Measurements from ENCODE around the gene SAPCD2. TPM values are rescaled to one million over a fixed set of nuclear protein-coding genes. Genes with fewer than 3 reads are reported as not detected.

The SAPCD2 gene
- polyA plus RNA-seq, 3 donors = 0.03 to 3.1 (median 1.7) TPM

DNA sequence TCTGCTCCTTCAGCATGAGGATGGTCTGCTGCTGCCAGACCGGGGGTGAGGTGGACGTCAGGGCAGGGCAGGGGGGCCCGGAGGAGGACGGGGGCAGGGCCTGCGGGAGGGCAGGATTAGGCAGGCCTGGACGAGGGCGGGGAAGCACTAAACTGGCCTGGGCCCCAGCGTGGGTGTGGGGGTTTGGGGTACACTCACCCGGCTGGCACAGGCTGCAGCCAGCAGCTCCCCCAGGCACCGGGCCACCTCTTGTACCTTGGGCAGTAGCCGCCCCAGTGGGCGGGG, 5.5 kb downstream of the SAPCD2 start:
- H3K9me3 ChIP-seq (replicated peaks in 1 of 2; ENCODE audit: control insufficient read depth in 1 of 2, insufficient read depth in 1 of 2, low read length in 2 of 2) = no peaks in the 10 kb centered on the region
- DNase-seq = no peak
- H3K9me3 Mint-ChIP-seq = no peaks in the 10 kb centered on the region
- no peak overlapping the region for H3K4me3 ChIP-seq (replicated peaks in 1 of 3; ENCODE audit: low read depth in 2 of 3, low read length in 3 of 3)
- peaks cover 0 to 5% of the 10 kb centered on the region in 2 donors for H3K27me3 ChIP-seq (ENCODE audit: control insufficient read depth in 2 of 2, insufficient read depth in 2 of 2, low read length in 2 of 2)
- no peaks in the 10 kb centered on the region for H4K20me1 ChIP-seq (ENCODE audit: insufficient read depth, low read length)
- no peak overlapping the region for H3K4me3 Mint-ChIP-seq
- H3K4me1 Mint-ChIP-seq = peaks cover 20% of the 10 kb centered on the region
- no peak overlapping the region for H3K27ac ChIP-seq (ENCODE audit: low read depth in 1 of 2, low read length in 2 of 2)
- peaks cover 6% of the 10 kb centered on the region for H3K79me2 ChIP-seq (ENCODE audit: insufficient read depth, low read length)
- peaks cover 23 to 24% of the 10 kb centered on the region in 2 donors for H3K4me1 ChIP-seq (ENCODE audit: control insufficient read depth in 1 of 2, insufficient read depth in 2 of 2, low read length in 2 of 2)
- no peak overlapping the region for H3K9ac ChIP-seq (ENCODE audit: insufficient read depth, low read length, poor library complexity, severe bottlenecking)
- intact Hi-C loops (cut with micrococcal nuclease) = loop anchor here (5.0 to 10.0 kb wide), 2 partner anchors 33 to 280 kb away; partner anchors contain the start of gene FUT7 (in 1 of the 2)
- no peak overlapping the region for H3K27ac Mint-ChIP-seq
- H2AFZ ChIP-seq (ENCODE audit: insufficient read depth, low read depth, low read length, poor library complexity, severe bottlenecking) = no peak overlapping the region
- H3K36me3 Mint-ChIP-seq = peaks cover 6 to 18% of the 10 kb centered on the region in 2 donors
- peaks cover 0 to 5% of the 10 kb centered on the region in 2 donors for H3K36me3 ChIP-seq (replicated peaks in 1 of 2; ENCODE audit: control insufficient read depth in 1 of 2, insufficient read depth in 2 of 2, low read length in 2 of 2)
- WGBS (ENCODE audit: insufficient coverage) = 96% methylated on average over 12 of the region's 12 CpGs
- H3K4me2 ChIP-seq (replicated peaks; ENCODE audit: extremely low read depth, low read length, poor library complexity, severe bottlenecking) = no peak overlapping the region
- peaks cover 13 to 22% (median 14%) of the 10 kb centered on the region in 3 donors for H3K27me3 Mint-ChIP-seq (ENCODE audit: low read depth in 3 of 3)
- TF ChIP-seq, protein P1, sequence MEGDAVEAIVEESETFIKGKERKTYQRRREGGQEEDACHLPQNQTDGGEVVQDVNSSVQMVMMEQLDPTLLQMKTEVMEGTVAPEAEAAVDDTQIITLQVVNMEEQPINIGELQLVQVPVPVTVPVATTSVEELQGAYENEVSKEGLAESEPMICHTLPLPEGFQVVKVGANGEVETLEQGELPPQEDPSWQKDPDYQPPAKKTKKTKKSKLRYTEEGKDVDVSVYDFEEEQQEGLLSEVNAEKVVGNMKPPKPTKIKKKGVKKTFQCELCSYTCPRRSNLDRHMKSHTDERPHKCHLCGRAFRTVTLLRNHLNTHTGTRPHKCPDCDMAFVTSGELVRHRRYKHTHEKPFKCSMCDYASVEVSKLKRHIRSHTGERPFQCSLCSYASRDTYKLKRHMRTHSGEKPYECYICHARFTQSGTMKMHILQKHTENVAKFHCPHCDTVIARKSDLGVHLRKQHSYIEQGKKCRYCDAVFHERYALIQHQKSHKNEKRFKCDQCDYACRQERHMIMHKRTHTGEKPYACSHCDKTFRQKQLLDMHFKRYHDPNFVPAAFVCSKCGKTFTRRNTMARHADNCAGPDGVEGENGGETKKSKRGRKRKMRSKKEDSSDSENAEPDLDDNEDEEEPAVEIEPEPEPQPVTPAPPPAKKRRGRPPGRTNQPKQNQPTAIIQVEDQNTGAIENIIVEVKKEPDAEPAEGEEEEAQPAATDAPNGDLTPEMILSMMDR (IDR thresholded peaks at IDR 0.05) = no peak

DNA sequence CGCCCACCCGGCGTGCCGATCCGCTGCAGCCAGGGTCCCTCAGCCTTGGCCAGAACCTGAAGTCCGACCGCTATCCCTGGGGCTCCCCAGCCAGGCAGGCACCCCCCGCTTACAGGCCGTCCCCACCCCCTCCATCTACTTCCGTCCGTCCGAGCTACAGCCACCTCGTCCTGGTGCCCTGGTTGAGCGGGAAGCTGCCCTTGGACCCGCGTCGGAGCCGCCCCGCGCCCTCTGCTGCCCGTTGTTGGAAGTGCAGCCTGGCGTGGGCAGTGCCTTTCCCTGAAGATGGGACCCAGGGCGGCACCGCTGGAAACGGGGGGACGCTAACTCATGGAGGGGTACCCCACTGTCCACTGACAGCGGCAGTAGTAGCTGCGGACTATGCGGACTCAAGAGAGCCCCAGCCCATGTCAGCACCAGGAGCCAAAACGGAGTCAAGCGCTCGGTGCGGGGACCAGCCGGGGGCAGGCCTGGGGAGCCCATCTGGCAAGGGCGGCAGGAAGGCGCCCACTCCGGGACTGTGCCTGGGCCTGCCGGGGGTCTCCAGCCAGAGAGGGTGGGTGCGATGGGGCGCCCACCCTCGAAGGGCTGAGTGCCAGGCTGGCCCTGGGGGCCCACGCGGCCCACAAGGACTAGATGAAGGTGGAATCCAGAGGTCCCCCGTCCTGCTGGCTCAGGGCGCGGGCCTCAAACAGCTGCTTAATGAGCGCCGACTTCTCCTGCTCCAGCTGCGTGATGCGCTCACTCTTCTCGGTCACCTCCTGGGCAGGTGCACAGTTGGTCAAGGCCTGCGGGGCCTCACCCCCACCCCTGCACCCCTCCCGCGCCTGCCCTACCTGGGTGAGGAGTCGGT, 6.1 kb downstream of the SAPCD2 start:
- no peak overlapping the region for H3K4me2 ChIP-seq (replicated peaks; ENCODE audit: extremely low read depth, low read length, poor library complexity, severe bottlenecking)
- TF ChIP-seq, protein P1 (IDR thresholded peaks at IDR 0.05) = peak; percentile 98
- WGBS (ENCODE audit: insufficient coverage) = 57% methylated on average over 54 of the region's 55 CpGs
- Mint-ChIP-seq H3K4me3 (no peak overlapping the region), H3K9me3 (no peaks in the 10 kb centered on the region), H3K27me3 (ENCODE audit: low read depth in 3 of 3) (peaks cover 14 to 22% (median 14%) of the 10 kb centered on the region in 3 donors), H3K36me3 (peaks cover 6 to 18% of the 10 kb centered on the region in 2 donors), H3K4me1 (peaks cover 16% of the 10 kb centered on the region), H3K27ac (no peak overlapping the region)
- H3K4me1 ChIP-seq (ENCODE audit: control insufficient read depth in 1 of 2, insufficient read depth in 2 of 2, low read length in 2 of 2) = peaks cover 18 to 19% of the 10 kb centered on the region in 2 donors
- H4K20me1 ChIP-seq (ENCODE audit: insufficient read depth, low read length) = no peaks in the 10 kb centered on the region
- H3K9me3 ChIP-seq (replicated peaks in 1 of 2; ENCODE audit: control insufficient read depth in 1 of 2, insufficient read depth in 1 of 2, low read length in 2 of 2) = no peaks in the 10 kb centered on the region
- intact Hi-C loops (cut with micrococcal nuclease) = loop anchor here in 1 of 2 donors (10.0 kb wide), 1 partner anchor 279 kb away; no protein-coding TSS in a partner anchor
- H3K36me3 ChIP-seq (replicated peaks in 1 of 2; ENCODE audit: control insufficient read depth in 1 of 2, insufficient read depth in 2 of 2, low read length in 2 of 2) = peaks cover 0 to 5% of the 10 kb centered on the region in 2 donors
- H3K9ac ChIP-seq (ENCODE audit: insufficient read depth, low read length, poor library complexity, severe bottlenecking) = no peak overlapping the region
- H2AFZ ChIP-seq (ENCODE audit: insufficient read depth, low read depth, low read length, poor library complexity, severe bottlenecking) = no peak overlapping the region
- no peak overlapping the region for H3K27ac ChIP-seq (ENCODE audit: low read depth in 1 of 2, low read length in 2 of 2)
- peaks cover 0 to under 1% of the 10 kb centered on the region in 2 donors for H3K27me3 ChIP-seq (ENCODE audit: control insufficient read depth in 2 of 2, insufficient read depth in 2 of 2, low read length in 2 of 2)
- H3K79me2 ChIP-seq (ENCODE audit: insufficient read depth, low read length) = peaks cover 6% of the 10 kb centered on the region
- DNase-seq = peak; percentile 48 to 64 (median 57)
- no peak overlapping the region for H3K4me3 ChIP-seq (replicated peaks in 1 of 3; ENCODE audit: low read depth in 2 of 3, low read length in 3 of 3)

All from CD14-positive monocyte (primary cell).